Kidney (tissue), 14 donors: ENCODE measurements around the gene SH3PXD2A. TPM values are rescaled to one million over a fixed set of nuclear protein-coding genes. Genes with fewer than 3 reads are reported as not detected.
A peak's percentile ranks its signal among the peaks of the same experiment; 100 is the strongest.

Source experiments
- DNase-seq, 5 donors: peaks; one replicate each; pipeline ENCODE4 v3.0.0-alpha.2; 2013 to 2020
- FAIRE-seq: peaks from 2 replicates; lab custom pipeline; 2012; peaks lifted over from hg19 to GRCh38; lab: Jason Lieb, UNC
- H3K27ac ChIP-seq, 2 donors: one replicate each; pipeline ENCODE4 v1.7.0; 2013; ENCODE audit warnings: low read depth in 2 of 2, low read length in 2 of 2, inconsistent platforms in 1 of 2
- H3K27me3 ChIP-seq: one replicate; pipeline ENCODE4 v1.7.1; 2013; ENCODE audit warnings: low read length, inconsistent platforms; ENCODE audit not compliant: control insufficient read depth, insufficient read depth
- H3K36me3 ChIP-seq, 3 donors: one replicate each; pipeline versions ENCODE4 v1.7.0 to v1.7.1; 2013; ENCODE audit warnings: low read length in 3 of 3, control low read depth in 1 of 3, inconsistent platforms in 1 of 3; ENCODE audit not compliant: insufficient read depth in 3 of 3, control insufficient read depth in 2 of 3
- H3K4me1 ChIP-seq, 3 donors: one replicate each; pipeline versions ENCODE4 v1.7.0 to v1.7.1; 2013; ENCODE audit warnings: low read length in 3 of 3, inconsistent platforms in 1 of 3, low read depth in 1 of 3; ENCODE audit not compliant: control insufficient read depth in 2 of 3, insufficient read depth in 2 of 3
- H3K4me3 ChIP-seq, 3 donors: one replicate each; pipeline versions ENCODE4 v1.7.0 to v1.8.1; 2013; ENCODE audit warnings: low read length in 3 of 3, control low read depth in 1 of 3, inconsistent platforms in 1 of 3
- H3K9ac ChIP-seq, 3 donors: one replicate each; pipeline versions ENCODE4 v1.7.0 to v1.7.1; 2013; ENCODE audit warnings: low read length in 3 of 3, control low read depth in 1 of 3, inconsistent platforms in 1 of 3
- H3K9me3 ChIP-seq, 3 donors: one replicate each; pipeline versions ENCODE4 v1.7.0 to v1.7.1; 2013; ENCODE audit warnings: low read length in 3 of 3, control low read depth in 1 of 3, inconsistent platforms in 1 of 3; ENCODE audit not compliant: control insufficient read depth in 2 of 3, insufficient read depth in 1 of 3
- CTCF ChIP-seq: IDR thresholded peaks from 3 replicates; pipeline ENCODE4 v1.5.1; 2012; ENCODE audit warnings: mild to moderate bottlenecking, moderate library complexity, borderline replicate concordance; ENCODE audit not compliant: insufficient read depth; ENCODE audit errors: extremely low read depth
- intact Hi-C: fragments of 100-400 bp; cut with DNase I; formaldehyde crosslinking; loops from one replicate; pipeline ENCODE4 v1.11.1; 2022
- polyA plus RNA-seq: library from polyadenylated mRNA; stranded (reverse); fragments of 350-450 nt; fragmentation: Illumina TruSeq; extraction: RNeasy Lipid Tissue Mini Kit (QIAGEN cat#74804); gene quantifications from one replicate; pipeline ENCODE4 v1.2.3, GENCODE V29; 2014; ENCODE audit warnings: low read depth, low replicate concordance; ENCODE audit not compliant: insufficient read depth
- total RNA-seq: library from RNA; stranded (reverse); fragmentation: NEBNext Ultra II Directional; extraction: Animal tissue kit (Norgen Biotek cat#: 25700); gene quantifications from one replicate; pipeline ENCODE4 v1.2.1, GENCODE V29; 2021
- donor health status: control.
- donor health status: control.
- donor health status: control.
- donor health status: control.
- donor health status: control.
- donor health status: DM: yes; HTN: yes; CAD: no.
- donor health status: Normal renal cell carcinoma (clear cell type).

SH3PXD2A gene
- total and polyA plus RNA-seq, 2 donors from 2014 or later: 2.4 to 20.1 TPM

- H3K27ac ChIP-seq: no peak overlapping the region
- no peak for FAIRE-seq
- intact Hi-C loops: no loop called here
Measured at GRCh38 chr10:103854265-103854685, 1.1 kb downstream of the SH3PXD2A start.

GRCh38 chr10:103853428-103854264, 1.7 kb downstream of the SH3PXD2A start:
- Histone ChIP-seq H3K9ac (no peak overlapping the region), H3K27ac (no peak overlapping the region), H3K27me3 (no peaks in the 10 kb centered on the region), H3K4me1 (peaks cover 0 to 14% (median 0%) of the 10 kb centered on the region in 3 donors), H3K9me3 (no peaks in the 10 kb centered on the region), H3K4me3 (peak overlapping the region in 1 of 3 donors; percentile 51), H3K36me3 (no peaks in the 10 kb centered on the region)
- no peak for DNase-seq
- intact Hi-C loops: no loop called here
- FAIRE-seq: no peak
- no peak for TF ChIP-seq CTCF

More at GRCh38 chr10:103854265-103854685, 1.1 kb downstream of the SH3PXD2A start:
- H3K36me3 ChIP-seq: no peaks in the 10 kb centered on the region
- H3K4me3 ChIP-seq: peak overlapping the region; percentile 32 to 51 (median 37)
- no peaks in the 10 kb centered on the region for H3K27me3 ChIP-seq
- peaks cover 0 to 14% (median 0%) of the 10 kb centered on the region in 3 donors for H3K4me1 ChIP-seq
- peak in 2 of 5 donors; percentile 79 to 88 for DNase-seq
- peak overlapping the region in 1 of 3 donors; percentile 15 for H3K9ac ChIP-seq
- no peak for TF ChIP-seq CTCF
- no peaks in the 10 kb centered on the region for H3K9me3 ChIP-seq

- intact Hi-C loops: no loop called here
- DNase-seq: no peak
- Histone ChIP-seq H3K9ac (no peak overlapping the region), H3K36me3 (no peaks in the 10 kb centered on the region), H3K9me3 (no peaks in the 10 kb centered on the region), H3K4me3 (no peak overlapping the region), H3K4me1 (peaks cover 0 to 14% (median 0%) of the 10 kb centered on the region in 3 donors), H3K27ac (no peak overlapping the region), H3K27me3 (no peaks in the 10 kb centered on the region)
- FAIRE-seq: no peak
- TF ChIP-seq CTCF: no peak
Measured at GRCh38 chr10:103852856-103853255, 2.5 kb downstream of the SH3PXD2A start.
